Measurements from ENCODE around the gene DACT2.

DNA sequence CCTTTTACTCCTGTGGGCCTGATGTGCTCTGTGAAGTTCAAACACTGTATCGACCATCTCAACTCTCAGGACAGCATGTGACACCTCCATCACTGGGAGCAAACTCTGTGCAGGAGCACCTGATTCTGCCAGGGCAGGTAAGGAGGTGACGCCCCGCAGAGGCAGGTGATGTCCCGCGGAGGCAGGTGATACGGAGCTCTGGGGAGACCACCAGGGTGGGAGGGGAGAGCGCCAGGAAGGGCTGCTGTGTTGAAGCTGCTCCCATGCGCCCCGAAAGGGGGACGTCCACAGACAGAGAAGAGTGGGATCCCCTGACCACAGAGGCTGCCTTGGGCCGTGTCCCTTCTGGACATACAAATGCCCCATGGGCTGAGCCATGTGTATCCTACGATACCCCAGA is 58.3 kb downstream of the DACT2 start:
- TF ChIP-seq EZH2 (IDR thresholded peaks at IDR 0.05; ENCODE audit: insufficient read depth, poor library complexity, severe bottlenecking) (no peak), EZH2phosphoT487 (IDR thresholded peaks at IDR 0.05; ENCODE audit: insufficient read depth, low read depth) (no peak)

All from GM23248 (cell line).